Gastroesophageal sphincter (tissue), 3 donors: ENCODE data around the gene AK8.

Source experiments
- POLR2A ChIP-seq, 2 donors: fragments of 450-650 bp; IDR thresholded peaks; one replicate each; pipeline ENCODE4 v1.6.1; 2017; ENCODE audit warnings: antibody characterized with exemption in 2 of 2, mild to moderate bottlenecking in 2 of 2, moderate library complexity in 1 of 2
- TF ChIP-seq, protein P1 (sequence below), 4 experiments: fragments of 200-600 bp in 2 of 4; fragments of 450-650 bp in 2 of 4; sonication (generic) in 1 of 4; IDR thresholded peaks; one replicate each; pipeline ENCODE4 v1.5.1; 2017 to 2019; ENCODE audit warnings: antibody characterized with exemption in 4 of 4, mild to moderate bottlenecking in 2 of 4, moderate library complexity in 2 of 4

DNA sequence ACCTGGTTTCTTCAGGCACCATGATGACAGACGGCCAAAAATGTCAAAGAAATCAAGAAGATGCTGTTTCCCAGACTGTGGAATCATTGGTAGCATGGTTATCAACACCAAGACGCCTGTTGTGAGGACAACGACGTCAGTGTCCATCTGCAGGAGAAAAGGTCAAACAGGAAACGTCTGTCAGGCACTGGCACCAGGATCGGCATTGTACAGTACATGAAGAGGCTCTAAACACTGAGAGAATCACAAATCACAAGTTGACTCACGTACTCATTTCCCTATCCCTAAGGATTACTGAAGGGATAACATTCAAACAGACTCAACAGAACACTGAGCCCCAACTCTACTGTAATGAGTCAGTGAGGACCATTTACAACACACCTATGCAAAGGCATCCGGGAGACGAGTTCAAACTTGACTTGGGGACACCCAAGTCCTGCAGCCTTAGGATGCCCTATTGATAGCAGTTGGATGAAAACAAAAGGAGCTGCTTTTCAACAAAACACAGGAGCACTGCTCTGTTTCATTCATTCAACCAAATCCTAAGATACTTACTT lies 45.3 kb upstream of the AK8 start:
- TF ChIP-seq, protein P1, sequence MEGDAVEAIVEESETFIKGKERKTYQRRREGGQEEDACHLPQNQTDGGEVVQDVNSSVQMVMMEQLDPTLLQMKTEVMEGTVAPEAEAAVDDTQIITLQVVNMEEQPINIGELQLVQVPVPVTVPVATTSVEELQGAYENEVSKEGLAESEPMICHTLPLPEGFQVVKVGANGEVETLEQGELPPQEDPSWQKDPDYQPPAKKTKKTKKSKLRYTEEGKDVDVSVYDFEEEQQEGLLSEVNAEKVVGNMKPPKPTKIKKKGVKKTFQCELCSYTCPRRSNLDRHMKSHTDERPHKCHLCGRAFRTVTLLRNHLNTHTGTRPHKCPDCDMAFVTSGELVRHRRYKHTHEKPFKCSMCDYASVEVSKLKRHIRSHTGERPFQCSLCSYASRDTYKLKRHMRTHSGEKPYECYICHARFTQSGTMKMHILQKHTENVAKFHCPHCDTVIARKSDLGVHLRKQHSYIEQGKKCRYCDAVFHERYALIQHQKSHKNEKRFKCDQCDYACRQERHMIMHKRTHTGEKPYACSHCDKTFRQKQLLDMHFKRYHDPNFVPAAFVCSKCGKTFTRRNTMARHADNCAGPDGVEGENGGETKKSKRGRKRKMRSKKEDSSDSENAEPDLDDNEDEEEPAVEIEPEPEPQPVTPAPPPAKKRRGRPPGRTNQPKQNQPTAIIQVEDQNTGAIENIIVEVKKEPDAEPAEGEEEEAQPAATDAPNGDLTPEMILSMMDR (IDR thresholded peaks at IDR 0.05), result no peak
- no peak for TF ChIP-seq POLR2A (IDR thresholded peaks at IDR 0.05)
